Neural cell (in vitro differentiated cells): ENCODE measurements around the gene MDM4. TPM values are rescaled to one million over a fixed set of nuclear protein-coding genes. Genes with fewer than 3 reads are reported as not detected.
A peak's percentile ranks its signal among the peaks of the same experiment; 100 is the strongest.

Source experiments
- H2AFZ ChIP-seq: fragments of 200-600, 300-800 bp; sonication (generic), shearing (Covaris generic); 2 replicates; pipeline ENCODE4 v1.6.0; 2014; ENCODE audit warnings: low read depth, mild to moderate bottlenecking, antibody characterized with exemption, low read length, moderate library complexity
- H3F3A ChIP-seq: fragments of 200-600 bp; shearing (Covaris generic); 2 replicates; pipeline ENCODE4 v1.6.1; 2016; ENCODE audit warnings: mild to moderate bottlenecking, moderate library complexity, mixed read lengths, antibody characterized with exemption, low read length; ENCODE audit not compliant: insufficient read depth, poor library complexity, severe bottlenecking
- H3K27ac ChIP-seq: fragments of 200-600, 300-800 bp; sonication (generic), shearing (Covaris generic); 2 replicates; pipeline ENCODE4 v1.5.1; 2014; ENCODE audit warnings: mild to moderate bottlenecking, low read length, moderate library complexity
- H3K27me3 ChIP-seq: fragments of 300-800, 200-600 bp; sonication (generic), shearing (Covaris generic); 2 replicates; pipeline ENCODE4 v1.6.0; 2014; ENCODE audit warnings: mild to moderate bottlenecking, low read depth, low read length, moderate library complexity; ENCODE audit not compliant: insufficient read depth
- H3K36me3 ChIP-seq: fragments of 300-800, 200-600 bp; sonication (generic), shearing (Covaris generic); 2 replicates; pipeline ENCODE4 v1.5.1; 2014; ENCODE audit warnings: mild to moderate bottlenecking, antibody characterized with exemption, low read length, moderate library complexity; ENCODE audit not compliant: insufficient read depth
- H3K4me2 ChIP-seq: fragments of 300-800, 200-600 bp; sonication (generic), shearing (Covaris generic); 2 replicates; pipeline ENCODE4 v1.6.0; 2014; ENCODE audit warnings: mild to moderate bottlenecking, low read length
- H3K4me3 ChIP-seq: fragments of 300-800, 200-600 bp; sonication (generic), shearing (Covaris generic); 2 replicates; pipeline ENCODE4 v1.5.1; 2014; ENCODE audit warnings: mild to moderate bottlenecking, low read length, moderate library complexity
- H3K79me2 ChIP-seq: fragments of 200-600 bp; shearing (Covaris generic); replicated peaks from 2 replicates; pipeline ENCODE4 v1.6.0; 2014; ENCODE audit warnings: mild to moderate bottlenecking, low read length, moderate library complexity; ENCODE audit not compliant: insufficient read depth
- H3K9ac ChIP-seq: fragments of 300-800, 200-600 bp; sonication (generic), shearing (Covaris generic); 2 replicates; pipeline ENCODE4 v1.6.1; 2016; ENCODE audit warnings: mild to moderate bottlenecking, low read length, mixed read lengths
- H3K9me2 ChIP-seq: fragments of 200-600 bp; shearing (Covaris generic); 2 replicates; pipeline ENCODE4 v1.6.1; 2016; ENCODE audit warnings: mild to moderate bottlenecking, low read length, mixed read lengths; ENCODE audit not compliant: insufficient read depth
- H3K9me3 ChIP-seq: fragments of 200-600, 300-800 bp; sonication (generic), shearing (Covaris generic); 2 replicates; pipeline ENCODE4 v1.6.1; 2016; ENCODE audit warnings: mild to moderate bottlenecking, mixed run types, low read length, moderate library complexity, mixed read lengths
- H4K20me1 ChIP-seq: fragments of 200-600 bp; shearing (Covaris generic); 2 replicates; pipeline ENCODE4 v1.6.1; 2016; ENCODE audit warnings: mild to moderate bottlenecking, mixed run types; ENCODE audit not compliant: insufficient read depth
- EP300 ChIP-seq: fragments of 450-650 bp; conservative IDR thresholded peaks from 2 replicates; pipeline ENCODE4 v1.6.1; 2014; ENCODE audit warnings: antibody characterized with exemption, mild to moderate bottlenecking, moderate library complexity; ENCODE audit not compliant: poor library complexity, severe bottlenecking
- EZH2 ChIP-seq: fragments of 200-600, 300-800 bp; shearing (Covaris generic), sonication (generic); IDR thresholded peaks from 2 replicates; pipeline ENCODE4 v1.6.1; 2014; ENCODE audit warnings: antibody characterized with exemption, low read length, borderline replicate concordance, mild to moderate bottlenecking; ENCODE audit not compliant: insufficient read depth, poor library complexity, severe bottlenecking
- MXI1 ChIP-seq: fragments of 450-650 bp; conservative IDR thresholded peaks from 2 replicates; pipeline ENCODE4 v1.6.1; 2014; ENCODE audit warnings: antibody characterized with exemption, mild to moderate bottlenecking; ENCODE audit not compliant: poor library complexity, severe bottlenecking
- POLR2AphosphoS5 ChIP-seq: IDR thresholded peaks from 2 replicates; pipeline ENCODE4 v1.6.1; 2012
- RAD21 ChIP-seq: fragments of 450-650 bp; conservative IDR thresholded peaks from 2 replicates; pipeline ENCODE4 v1.6.1; 2014; ENCODE audit warnings: antibody characterized with exemption, mild to moderate bottlenecking, moderate library complexity
- SMC3 ChIP-seq: fragments of 450-650 bp; conservative IDR thresholded peaks from 2 replicates; pipeline ENCODE4 v1.6.1; 2014; ENCODE audit warnings: antibody characterized with exemption, mild to moderate bottlenecking, moderate library complexity; ENCODE audit not compliant: poor library complexity
- TAF1 ChIP-seq: IDR thresholded peaks from 2 replicates; pipeline ENCODE4 v1.6.1; 2012; ENCODE audit warnings: low read depth
- polyA plus RNA-seq: library from polyadenylated mRNA; depleted of rRNA; stranded (reverse); fragments of >200 nt; gene quantifications from 2 replicates; pipeline ENCODE4 v1.2.3, GENCODE V29; 2014
- TF ChIP-seq, protein P1 (sequence below): fragments of 450-650 bp; IDR thresholded peaks from 2 replicates; pipeline ENCODE4 v1.5.1; 2014; ENCODE audit warnings: antibody characterized with exemption, mild to moderate bottlenecking, moderate library complexity; ENCODE audit not compliant: poor library complexity, severe bottlenecking
- TF ChIP-seq, protein P2 (sequence below): IDR thresholded peaks from 2 replicates; pipeline ENCODE4 v1.6.1; 2012; ENCODE audit warnings: borderline replicate concordance

MDM4 gene
- polyA plus RNA-seq, 1 donor from 2014 or later: 36.8 TPM

DNA sequence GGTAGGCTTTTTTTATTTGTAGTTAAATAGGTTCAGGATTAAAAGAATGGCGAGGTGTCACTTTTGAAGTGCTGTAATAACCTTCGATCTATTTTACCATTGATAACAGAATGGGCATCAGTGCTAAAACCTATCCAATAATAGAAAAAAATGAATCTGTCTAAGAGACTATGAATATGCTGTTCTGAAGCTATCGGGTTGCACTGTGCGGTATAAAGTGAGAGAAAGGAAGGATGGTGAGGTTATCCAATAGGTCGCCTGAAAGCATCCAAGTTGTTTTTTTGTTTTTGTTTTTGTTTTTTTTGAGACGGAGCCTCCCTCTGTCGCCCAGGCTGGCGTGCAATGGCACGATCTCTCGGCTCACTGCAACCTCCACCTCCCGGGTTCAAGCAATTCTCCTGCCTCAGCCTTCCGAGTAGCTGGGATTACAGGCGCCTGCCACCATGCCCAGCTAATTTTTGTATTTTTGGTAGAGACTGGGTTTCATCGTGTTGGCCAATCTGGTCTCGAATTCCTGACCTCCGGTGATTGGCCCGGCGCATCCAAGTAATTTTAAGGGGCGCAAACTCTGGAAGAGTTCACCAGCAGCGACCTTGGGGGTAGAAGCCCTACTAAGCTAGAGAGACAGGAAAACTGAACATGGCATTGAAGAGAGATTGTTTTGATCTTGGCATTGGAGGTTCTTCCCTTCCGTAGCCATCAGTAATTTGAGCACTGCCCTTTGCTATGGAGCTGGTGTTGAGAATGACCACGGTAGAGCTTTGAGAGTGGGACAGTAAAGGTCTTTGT is 8.7 kb upstream of the MDM4 start:
- Histone ChIP-seq H3K27me3 (no peaks in the 10 kb centered on the region), H2AFZ (peak overlapping the region; percentile 83), H3K4me3 (peak overlapping the region; percentile 67), H3K27ac (peak overlapping the region; percentile 75), H3K4me2 (peak overlapping the region; percentile 79), H4K20me1 (no peaks in the 10 kb centered on the region), H3K9me2 (no peaks in the 10 kb centered on the region), H3F3A (peaks cover 7% of the 10 kb centered on the region), H3K79me2 (no peaks in the 10 kb centered on the region), H3K9me3 (no peaks in the 10 kb centered on the region), H3K9ac (peak overlapping the region; percentile 72), H3K36me3 (no peaks in the 10 kb centered on the region)
- TF ChIP-seq TAF1: no peak
- TF ChIP-seq, protein P1, sequence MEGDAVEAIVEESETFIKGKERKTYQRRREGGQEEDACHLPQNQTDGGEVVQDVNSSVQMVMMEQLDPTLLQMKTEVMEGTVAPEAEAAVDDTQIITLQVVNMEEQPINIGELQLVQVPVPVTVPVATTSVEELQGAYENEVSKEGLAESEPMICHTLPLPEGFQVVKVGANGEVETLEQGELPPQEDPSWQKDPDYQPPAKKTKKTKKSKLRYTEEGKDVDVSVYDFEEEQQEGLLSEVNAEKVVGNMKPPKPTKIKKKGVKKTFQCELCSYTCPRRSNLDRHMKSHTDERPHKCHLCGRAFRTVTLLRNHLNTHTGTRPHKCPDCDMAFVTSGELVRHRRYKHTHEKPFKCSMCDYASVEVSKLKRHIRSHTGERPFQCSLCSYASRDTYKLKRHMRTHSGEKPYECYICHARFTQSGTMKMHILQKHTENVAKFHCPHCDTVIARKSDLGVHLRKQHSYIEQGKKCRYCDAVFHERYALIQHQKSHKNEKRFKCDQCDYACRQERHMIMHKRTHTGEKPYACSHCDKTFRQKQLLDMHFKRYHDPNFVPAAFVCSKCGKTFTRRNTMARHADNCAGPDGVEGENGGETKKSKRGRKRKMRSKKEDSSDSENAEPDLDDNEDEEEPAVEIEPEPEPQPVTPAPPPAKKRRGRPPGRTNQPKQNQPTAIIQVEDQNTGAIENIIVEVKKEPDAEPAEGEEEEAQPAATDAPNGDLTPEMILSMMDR: no peak
- TF ChIP-seq MXI1: peak; percentile 59

DNA sequence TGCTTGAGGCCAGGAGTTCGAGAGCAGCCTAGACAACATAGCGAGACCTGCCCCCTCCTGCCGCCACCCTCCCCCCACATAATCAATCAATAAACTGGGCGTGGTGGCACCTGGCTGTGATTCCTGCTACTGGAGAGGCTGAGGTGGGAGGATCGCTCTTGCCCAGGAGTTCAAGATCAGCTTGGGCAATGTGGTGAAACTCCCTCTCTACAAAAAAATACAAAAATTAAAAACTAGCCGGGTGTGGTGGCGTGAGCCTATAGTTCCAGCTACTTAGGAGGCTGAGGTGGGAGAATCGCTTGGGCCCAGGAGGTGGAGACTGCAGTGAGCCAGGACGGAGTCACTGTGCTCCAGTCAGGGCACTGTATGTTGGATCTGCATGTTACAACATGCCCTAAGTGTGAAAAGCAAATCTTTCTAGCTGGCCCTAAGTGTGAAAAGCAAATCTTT is 7.0 kb upstream of the MDM4 start:
- Histone ChIP-seq H4K20me1 (no peaks in the 10 kb centered on the region), H3F3A (peaks cover 7% of the 10 kb centered on the region), H3K9me3 (no peaks in the 10 kb centered on the region), H2AFZ (no peak overlapping the region), H3K4me3 (no peak overlapping the region), H3K27ac (no peak overlapping the region), H3K4me2 (no peak overlapping the region), H3K36me3 (no peaks in the 10 kb centered on the region), H3K9ac (no peak overlapping the region), H3K27me3 (no peaks in the 10 kb centered on the region), H3K79me2 (no peaks in the 10 kb centered on the region), H3K9me2 (no peaks in the 10 kb centered on the region)
- no peak for TF ChIP-seq TAF1
- TF ChIP-seq, protein P1: no peak
- no peak for TF ChIP-seq SMC3
- no peak for TF ChIP-seq MXI1
- TF ChIP-seq EZH2: no peak
- no peak for TF ChIP-seq RAD21
- TF ChIP-seq POLR2AphosphoS5: no peak
- no peak for TF ChIP-seq EP300
- TF ChIP-seq, protein P2, sequence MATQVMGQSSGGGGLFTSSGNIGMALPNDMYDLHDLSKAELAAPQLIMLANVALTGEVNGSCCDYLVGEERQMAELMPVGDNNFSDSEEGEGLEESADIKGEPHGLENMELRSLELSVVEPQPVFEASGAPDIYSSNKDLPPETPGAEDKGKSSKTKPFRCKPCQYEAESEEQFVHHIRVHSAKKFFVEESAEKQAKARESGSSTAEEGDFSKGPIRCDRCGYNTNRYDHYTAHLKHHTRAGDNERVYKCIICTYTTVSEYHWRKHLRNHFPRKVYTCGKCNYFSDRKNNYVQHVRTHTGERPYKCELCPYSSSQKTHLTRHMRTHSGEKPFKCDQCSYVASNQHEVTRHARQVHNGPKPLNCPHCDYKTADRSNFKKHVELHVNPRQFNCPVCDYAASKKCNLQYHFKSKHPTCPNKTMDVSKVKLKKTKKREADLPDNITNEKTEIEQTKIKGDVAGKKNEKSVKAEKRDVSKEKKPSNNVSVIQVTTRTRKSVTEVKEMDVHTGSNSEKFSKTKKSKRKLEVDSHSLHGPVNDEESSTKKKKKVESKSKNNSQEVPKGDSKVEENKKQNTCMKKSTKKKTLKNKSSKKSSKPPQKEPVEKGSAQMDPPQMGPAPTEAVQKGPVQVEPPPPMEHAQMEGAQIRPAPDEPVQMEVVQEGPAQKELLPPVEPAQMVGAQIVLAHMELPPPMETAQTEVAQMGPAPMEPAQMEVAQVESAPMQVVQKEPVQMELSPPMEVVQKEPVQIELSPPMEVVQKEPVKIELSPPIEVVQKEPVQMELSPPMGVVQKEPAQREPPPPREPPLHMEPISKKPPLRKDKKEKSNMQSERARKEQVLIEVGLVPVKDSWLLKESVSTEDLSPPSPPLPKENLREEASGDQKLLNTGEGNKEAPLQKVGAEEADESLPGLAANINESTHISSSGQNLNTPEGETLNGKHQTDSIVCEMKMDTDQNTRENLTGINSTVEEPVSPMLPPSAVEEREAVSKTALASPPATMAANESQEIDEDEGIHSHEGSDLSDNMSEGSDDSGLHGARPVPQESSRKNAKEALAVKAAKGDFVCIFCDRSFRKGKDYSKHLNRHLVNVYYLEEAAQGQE: no peak
